Measurements from ENCODE around the gene ZNF10.

ZNF10 gene

DNA sequence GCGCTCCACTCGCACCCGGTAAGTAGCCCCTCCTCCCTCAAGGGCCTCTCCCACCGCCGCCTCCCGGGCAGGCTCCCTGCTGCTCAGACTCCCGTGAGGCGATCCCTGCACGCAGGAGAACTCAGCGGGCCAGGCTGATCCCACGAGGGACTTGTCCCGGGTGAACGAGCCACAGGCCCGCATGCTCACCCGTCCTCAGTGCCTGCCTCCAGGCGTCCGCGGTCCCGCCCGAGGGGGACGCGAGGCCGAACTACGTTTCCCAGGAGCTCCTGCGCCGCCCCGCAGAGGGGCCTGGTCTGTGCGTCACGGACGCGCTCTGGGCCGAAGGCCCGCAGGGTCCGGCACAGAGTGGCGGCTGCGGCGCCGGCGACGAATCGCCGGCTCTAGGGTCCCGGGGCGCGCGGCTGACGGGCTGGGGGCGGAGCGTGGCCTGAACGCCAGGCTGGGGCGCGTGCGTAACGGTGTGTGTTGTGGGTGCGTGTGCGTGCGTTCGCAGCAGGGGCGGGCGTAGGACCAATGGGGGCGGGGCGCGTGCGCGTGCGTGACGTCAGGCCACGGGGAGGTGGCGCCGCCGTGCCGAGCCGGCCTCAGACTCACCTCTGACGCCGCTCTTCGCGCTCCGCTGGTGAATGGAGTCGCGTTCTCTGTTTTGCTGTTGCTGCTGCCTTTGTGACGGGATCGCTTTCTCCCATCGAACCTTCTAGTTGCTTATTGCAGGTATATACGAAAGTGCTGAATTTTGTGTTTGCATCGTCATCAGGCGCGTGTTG is at the start of gene ZNF10, which contains the start of gene ZNF891:
TSS of gene ZNF10 (plus strand) at position 590 of the 770 bp plus-strand sequence. CDS start 13,866 bp downstream, outside the sequence.
TSS of gene ZNF891 (minus strand) at position 237 of the 770 bp plus-strand sequence. CDS start 8,356 bp downstream, outside the sequence.
- intact Hi-C loops (cut with DNase I): loop anchor here (1.0 kb wide), 1 partner anchor 50 kb away; the partner anchor contains the start of gene ZNF140

DNA sequence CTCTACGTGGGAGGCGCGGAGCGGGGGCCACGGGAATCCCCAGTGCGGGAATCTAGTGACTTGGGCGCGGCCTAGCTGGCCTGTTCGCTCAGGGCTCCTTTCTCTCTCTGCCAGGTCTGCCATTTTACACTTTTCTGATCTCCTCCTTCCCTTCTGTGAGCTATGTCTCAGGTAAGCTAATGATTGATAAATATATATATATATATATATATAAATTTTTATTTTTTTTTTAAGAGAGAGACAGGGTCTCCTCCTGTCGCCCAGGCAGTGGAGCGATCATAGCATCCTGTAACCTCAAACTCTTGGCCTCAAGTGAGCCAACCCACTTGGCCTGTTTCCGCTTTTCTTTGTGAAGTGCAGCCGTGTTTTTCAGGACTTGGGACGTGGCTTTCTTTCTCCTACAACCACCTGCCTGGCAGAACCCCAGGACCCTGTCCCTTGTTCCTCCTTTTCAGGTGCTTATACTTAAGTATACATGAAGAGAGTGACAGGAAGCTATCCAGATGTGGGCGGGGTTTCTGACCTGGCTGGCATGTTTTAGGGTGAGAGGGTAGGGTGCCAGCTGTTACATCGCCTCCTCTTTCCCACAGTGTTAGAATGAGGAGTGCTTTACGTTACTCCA is 49.2 kb upstream of the ZNF10 start:
- intact Hi-C loops (cut with DNase I): loop anchor here (5.0 kb wide), 1 partner anchor 94 kb away; the partner anchor contains the start of gene ZNF26
- DNase-seq: no peak

More for the DNA sequence above, at the start of gene ZNF10, which contains the start of gene ZNF891:
- DNase-seq: peak; percentile 91 to 99 (median 95)

DNA sequence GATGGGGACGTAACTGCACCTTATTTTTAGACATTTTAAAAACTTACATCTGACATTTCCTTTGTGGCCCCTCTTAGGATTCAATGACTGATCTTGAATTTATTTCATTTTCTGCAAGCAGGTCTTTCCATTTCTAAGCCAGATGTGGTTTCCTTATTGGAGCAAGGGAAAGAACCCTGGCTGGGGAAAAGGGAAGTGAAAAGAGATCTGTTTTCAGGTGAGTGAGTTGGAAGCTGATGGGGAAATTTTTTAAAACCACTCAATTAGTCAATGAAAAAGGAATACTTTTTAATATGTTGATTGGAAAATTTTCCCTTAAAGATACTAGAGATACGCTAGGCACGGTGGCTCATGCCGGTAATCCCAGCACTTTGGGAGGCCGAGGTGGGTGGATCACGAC is 47.1 kb upstream of the ZNF10 start:
- DNase-seq: no peak
- intact Hi-C loops (cut with DNase I): loop anchor here (5.0 kb wide), 1 partner anchor 96 kb away; the partner anchor contains the start of gene ZNF26

DNA sequence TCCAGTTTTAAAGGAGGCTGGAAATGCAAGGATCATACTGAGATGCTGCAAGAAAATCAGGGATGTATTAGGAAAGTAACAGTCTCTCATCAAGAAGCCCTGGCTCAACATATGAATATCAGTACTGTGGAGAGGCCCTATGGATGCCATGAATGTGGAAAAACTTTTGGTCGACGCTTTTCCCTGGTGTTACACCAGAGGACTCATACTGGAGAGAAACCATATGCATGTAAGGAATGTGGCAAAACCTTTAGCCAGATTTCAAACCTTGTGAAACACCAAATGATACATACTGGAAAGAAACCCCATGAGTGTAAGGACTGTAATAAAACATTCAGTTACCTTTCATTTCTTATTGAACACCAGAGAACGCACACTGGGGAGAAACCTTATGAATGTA is 24.8 kb upstream of the ZNF10 start:
- DNase-seq: no peak
- intact Hi-C loops (cut with DNase I): no loop called here

DNA sequence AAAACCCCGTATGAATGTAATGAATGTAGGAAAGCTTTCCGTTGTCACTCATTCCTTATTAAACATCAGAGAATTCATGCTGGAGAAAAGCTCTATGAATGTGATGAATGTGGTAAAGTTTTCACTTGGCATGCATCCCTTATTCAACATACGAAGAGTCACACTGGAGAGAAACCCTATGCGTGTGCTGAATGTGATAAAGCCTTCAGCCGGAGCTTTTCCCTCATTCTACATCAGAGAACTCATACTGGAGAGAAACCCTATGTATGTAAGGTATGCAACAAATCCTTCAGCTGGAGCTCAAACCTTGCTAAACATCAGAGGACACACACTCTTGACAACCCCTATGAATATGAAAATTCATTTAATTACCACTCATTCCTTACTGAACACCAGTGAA is 24.2 kb upstream of the ZNF10 start:
- intact Hi-C loops (cut with DNase I): no loop called here

DNA sequence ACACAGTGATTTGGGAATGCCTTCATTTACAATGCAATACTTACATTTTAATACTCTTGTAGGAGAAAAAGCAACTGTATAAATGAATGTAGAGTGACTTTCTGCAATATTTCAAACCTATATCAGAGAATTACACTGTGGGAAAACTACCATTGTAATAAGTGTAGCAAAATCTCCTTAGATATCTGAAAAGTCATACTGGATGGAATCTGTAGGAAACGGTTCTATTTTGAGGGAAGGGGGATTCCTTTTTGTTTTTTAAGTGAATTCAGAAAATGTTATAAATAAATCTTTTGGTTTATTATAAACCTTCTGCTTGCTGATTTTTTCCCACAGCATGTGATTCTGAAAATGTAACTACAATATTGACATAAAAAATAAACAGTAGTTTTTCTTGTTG is 23.3 kb upstream of the ZNF10 start:
- intact Hi-C loops (cut with DNase I): no loop called here

More for the DNA sequence above, 24.2 kb upstream of the ZNF10 start:
- DNase-seq: no peak

DNA sequence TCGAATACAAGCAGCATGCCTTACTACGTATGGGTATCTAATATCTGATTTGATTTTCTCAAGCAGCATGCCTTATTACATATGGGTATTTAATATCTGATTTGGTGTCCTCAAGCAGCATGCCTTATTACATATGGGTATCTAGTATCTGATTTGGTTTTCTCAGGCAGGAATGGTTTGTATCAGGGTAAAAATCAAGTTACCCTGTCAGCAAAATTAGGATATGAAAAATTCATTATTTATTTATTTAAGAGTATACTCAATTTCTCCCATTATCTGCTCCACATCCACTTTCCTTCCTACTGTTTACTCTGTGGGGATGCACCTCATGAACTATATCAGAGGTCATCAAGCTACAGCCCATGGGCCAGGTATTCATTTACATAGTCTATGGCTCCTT is 22.3 kb upstream of the ZNF10 start:
- DNase-seq: no peak
- intact Hi-C loops (cut with DNase I): no loop called here

More for the DNA sequence above, 23.3 kb upstream of the ZNF10 start:
- no peak for DNase-seq

DNA sequence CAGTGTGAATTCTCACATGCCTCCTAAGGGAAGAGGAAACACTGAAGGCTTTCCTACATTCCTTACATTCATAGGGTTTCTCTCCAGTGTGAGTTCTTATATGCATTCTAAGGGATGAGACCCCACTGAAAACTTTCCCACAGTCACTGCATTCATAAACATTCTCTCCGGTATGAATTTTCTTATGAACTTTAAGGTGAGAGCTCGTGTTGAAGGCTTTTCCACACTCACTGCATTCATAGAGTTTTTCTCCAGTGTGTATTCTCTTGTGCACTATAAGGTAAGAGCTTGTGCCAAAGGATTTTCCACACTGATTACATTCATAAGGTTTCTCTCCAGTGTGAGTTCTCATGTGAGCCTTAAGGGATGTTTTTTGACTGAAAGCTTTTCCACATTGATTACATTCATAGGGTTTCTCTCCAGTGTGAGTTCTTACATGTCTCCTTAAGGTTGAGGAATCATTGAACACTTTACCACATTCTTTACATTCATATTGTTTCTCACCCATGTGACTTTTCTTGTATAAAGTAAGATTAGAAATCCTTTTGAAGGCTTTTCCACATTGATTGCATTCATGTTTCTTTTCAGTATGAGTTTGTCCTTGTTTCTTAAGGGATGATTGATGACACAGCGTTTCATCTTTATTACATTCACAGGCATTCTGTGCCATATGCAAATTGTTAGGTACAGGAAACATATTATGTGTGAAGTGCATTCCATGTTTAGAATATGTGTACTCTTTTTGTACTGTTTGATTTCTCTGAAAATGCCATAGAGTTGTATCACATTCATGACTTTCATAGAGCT is 9.8 kb upstream of the ZNF10 start:
- DNase-seq: no peak
- intact Hi-C loops (cut with DNase I): no loop called here

DNA sequence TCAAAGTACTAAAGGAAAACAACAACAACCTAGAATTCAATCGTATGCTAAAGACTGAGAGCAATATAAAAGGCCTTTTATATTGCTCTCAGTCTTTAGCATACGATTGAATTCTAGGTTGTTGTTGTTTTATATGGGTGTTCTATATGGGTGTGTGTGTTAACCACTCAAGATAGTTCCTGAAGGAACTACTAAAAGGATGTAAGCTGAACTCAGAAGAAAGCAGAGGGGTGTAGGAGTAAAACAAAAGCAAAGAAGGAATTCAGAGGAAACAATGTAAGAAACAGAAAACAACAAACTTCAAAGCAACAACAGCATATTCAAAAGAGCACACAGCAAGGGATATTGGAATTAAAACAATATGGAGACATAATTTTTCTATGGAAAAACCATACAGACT is 5.8 kb upstream of the ZNF10 start:
- intact Hi-C loops (cut with DNase I): no loop called here

DNA sequence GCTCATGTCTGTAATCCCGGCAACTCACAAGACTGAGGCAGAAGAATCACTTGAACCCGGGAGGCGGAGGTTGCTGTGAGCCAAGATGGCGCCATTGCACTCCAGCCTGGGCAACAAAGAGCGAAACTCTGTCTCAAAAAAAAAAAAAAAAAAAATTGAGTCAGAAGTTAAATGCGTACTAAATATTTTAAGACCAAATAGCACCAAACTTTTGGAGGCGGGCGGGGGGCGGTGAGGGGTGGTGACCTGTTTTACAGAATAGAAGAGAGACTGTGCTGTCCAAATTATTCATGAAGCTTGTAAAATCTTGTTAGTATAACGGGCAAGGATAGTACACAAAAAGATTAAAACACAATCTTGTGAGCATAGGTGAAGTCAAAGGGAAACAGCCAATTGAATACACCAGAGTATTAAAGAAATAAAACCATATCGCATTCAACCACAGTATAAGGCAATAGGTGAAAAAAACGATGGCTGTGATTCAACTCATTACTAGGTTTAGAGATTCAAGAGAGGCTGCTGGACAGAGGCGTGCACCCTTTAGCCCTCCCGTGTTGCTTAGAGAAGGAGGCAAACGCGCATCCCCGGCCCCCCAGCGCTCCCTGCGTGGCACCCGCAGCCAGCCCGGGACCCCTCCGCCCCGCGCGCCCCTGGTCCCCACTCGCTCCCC is 924 bp upstream of the ZNF10 start:
- no peak for DNase-seq
- intact Hi-C loops (cut with DNase I): loop anchor here (1.0 kb wide), 1 partner anchor 49 kb away; the partner anchor contains the start of gene ZNF140

More for the DNA sequence above, 5.8 kb upstream of the ZNF10 start:
- no peak for DNase-seq

DNA sequence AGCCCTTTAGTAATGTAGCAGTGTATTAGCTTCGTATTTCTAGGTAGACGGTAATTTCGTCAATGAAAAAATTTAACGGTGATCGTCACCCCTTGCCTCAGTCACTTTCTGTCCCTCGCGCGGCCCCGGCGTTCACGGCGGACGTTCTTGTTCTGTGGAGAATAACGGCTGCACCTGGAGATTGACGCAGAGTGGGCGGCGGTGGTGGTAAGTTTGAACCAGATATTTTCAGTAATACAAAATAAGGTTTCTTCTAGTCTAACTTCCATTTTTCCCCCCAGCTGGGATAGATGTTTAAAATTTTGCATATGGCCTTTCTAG is 341 bp downstream of the ZNF10 start:
- intact Hi-C loops (cut with DNase I): loop anchor here (1.0 kb wide), 1 partner anchor 50 kb away; the partner anchor contains the start of gene ZNF140
- DNase-seq: peak in 8 of 10 donors; percentile 17 to 88 (median 33)

DNA sequence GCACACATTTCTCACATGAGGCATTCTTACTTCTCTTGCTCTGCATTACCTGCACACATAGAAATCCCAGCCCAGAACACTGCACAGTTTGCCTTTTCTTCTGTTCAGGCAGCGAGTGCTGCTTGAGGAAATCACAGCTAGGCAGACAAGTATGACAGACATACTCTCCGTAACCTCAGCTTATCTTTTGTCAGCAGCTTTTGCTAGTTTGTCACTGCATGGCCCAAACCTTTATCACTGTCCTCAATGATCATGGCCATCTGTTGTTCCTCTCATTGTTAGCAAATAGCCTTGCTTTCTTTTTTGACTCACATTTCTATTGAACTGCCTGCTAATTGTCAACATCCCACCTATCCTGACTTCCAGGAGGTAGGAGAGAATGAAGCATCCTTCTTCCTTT is 5.3 kb downstream of the ZNF10 start:
- intact Hi-C loops (cut with DNase I): no loop called here
- no peak for DNase-seq

DNA sequence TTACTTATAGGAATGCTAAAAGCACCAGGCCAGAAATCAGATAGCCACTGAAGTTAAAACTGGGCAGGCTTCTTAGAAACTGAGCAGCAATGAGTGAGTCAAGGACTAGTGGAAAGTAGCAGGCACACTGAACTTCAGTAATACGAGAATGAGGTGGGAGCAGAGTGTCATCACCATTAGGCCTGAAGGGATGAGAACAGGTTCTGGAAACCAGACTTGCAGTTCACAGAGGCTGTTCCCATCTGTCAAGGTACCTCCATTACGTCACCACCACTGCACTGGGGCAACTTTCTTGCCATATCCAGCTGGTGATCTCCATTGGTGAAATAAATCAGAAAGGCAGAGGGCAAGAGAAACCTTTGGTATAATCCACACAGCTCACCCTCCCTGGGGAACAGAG is 15.6 kb downstream of the ZNF10 start:
- no peak for DNase-seq
- intact Hi-C loops (cut with DNase I): no loop called here

DNA sequence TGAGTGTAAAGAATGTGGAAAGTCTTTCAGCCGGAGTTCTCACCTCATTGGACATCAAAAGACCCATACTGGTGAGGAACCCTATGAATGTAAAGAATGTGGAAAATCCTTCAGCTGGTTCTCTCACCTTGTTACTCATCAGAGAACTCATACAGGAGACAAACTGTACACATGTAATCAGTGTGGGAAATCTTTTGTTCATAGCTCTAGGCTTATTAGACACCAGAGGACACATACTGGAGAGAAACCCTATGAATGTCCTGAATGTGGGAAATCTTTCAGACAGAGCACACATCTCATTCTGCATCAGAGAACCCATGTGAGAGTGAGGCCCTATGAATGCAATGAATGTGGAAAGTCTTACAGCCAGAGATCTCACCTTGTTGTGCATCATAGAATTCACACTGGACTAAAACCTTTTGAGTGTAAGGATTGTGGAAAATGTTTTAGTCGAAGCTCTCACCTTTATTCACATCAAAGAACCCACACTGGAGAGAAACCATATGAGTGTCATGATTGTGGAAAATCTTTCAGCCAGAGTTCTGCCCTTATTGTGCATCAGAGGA is 25.8 kb downstream of the ZNF10 start:
- no peak for DNase-seq
- intact Hi-C loops (cut with DNase I): no loop called here

DNA sequence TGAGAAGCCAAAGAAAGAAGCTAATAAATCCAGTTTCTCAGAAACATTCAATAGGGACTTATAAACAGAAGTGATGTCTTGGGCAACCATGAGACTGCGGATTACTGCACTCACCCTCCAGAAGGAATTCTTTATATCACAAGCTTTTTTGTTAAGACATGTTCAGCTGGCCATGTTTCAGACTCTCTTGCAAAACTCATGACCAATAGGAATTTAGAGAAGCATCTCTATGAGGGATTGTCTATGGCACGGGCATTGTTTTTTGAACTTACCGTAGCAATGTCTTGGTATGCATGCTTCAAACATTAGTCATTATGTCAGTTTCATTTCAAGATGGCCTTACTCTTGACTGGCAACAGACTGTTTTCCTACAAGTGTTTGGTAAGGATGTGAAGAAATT is 35.3 kb downstream of the ZNF10 start:
- intact Hi-C loops (cut with DNase I): no loop called here
- DNase-seq: no peak

DNA sequence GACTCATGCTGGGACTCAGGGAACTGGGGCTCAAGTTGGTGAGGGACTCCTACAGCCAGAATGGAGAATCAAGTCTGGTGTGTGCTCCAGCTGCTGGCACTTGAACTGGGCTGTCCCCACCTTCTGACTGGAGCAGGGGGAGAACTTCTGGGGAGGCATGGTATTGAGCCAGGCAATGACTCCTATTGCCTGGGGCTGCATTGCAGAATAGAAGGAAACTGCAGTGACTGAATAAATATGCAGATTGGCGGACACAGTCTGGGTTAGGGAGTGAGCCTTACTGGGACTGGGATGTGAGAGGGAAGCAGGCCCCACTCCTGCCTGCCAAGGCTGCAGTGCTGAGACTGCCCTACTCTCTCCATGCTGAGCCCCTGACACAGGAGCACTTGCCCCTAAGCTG is 42.1 kb downstream of the ZNF10 start:
- no peak for DNase-seq
- intact Hi-C loops (cut with DNase I): no loop called here

DNA sequence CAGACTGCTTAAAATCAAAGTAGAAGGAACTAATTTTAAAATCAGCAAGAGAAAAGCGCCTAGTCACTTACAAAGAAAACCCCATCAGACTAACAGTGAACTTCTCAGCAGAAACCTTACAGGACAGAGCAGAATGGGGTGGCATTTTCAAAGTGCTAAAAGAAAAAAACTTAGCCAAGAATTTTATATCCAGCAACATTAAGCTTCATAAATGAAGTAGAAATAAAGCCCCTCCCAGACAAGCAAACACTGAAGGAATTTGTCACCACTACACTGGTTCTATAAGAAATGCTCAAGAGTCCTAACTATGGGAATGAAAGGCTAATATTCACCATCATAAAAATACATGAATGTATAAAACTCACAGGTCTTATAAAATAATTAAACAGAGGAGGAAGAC is 44.5 kb downstream of the ZNF10 start:
- DNase-seq: no peak
- intact Hi-C loops (cut with DNase I): no loop called here

DNA sequence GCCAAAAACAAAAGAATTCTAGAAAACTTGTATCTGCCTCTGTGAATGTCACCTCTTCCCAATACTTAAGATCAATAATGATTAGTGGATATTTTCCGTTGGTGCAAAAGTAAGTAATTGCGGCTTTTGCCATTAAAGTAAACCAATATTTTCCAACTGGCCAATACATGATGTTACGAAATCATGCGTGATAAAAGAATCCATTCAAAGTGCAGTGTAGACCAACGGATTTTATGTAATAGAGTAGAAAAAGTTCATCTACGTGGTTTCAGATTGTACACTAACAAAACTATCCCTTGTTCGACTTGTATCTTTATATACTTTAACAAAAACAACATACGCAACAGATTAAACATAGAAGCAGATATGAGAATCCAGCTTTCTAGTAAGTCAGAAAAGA is 50.2 kb downstream of the ZNF10 start:
- no peak for DNase-seq
- intact Hi-C loops (cut with DNase I): loop anchor here (1.0 kb wide), 1 partner anchor 100 kb away; the partner anchor contains the start of gene ZNF140

DNA sequence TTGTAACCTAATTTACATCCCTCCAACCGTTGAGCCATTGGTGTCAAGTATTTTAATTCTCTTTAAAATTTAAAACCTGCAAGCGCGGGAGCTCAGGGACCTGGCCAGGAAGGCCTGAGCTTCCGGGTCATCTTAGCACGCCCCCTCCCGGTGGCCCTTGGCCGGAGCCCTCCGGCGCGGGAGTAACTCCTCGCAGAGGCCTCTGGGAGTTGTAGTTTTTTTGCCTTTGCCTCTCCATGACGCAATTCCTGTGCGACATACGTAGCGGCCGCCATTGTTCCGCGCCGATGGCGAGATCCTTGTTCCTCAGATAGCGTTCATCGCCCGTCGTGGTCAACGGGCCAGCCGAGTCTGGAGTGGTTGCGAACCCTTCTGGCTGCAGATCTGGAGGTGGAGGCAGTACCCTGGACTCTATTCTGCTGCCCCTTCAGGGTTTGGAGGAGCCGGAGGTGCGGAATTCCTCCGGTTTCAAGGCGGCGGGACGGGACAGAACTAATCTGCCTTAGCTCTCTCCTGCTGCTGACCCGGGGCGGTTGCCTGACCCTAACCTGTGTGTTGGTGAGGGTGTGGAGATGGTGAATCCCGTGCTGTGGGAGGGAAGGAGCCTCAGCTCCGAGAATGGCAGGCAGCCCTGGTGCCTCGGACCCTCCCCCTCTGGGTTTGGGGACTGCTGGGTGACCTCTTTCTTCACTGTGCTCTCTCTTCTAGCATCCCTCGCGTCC is 51.0 kb downstream of the ZNF10 start, which contains the start of gene ZNF268:
TSS of gene ZNF268 (plus strand) at position 258 of the 722 bp plus-strand sequence. CDS start 503 bp downstream, outside the sequence.
- peak; percentile 78 to 98 (median 86) for DNase-seq
- intact Hi-C loops (cut with DNase I): loop anchor here (1.0 kb wide), 1 partner anchor 101 kb away; the partner anchor contains the start of gene ZNF140

Data from posterior cingulate gyrus (tissue), 11 donors.